GM21390 (cell line): ENCODE data around the gene CD72.
"Not testable (repeated sequence)": the region's sequence is repeated elsewhere in the genome, so short reads cannot be mapped to it uniquely, and the experiment has no call there.

Experiments used
- ATAC-seq: cut with Tn5 transposase; IDR thresholded peaks from one replicate; pipeline ENCODE4 v1.9.1; 2021; ENCODE audit not compliant: unreplicated experiment

CD72 gene

DNA sequence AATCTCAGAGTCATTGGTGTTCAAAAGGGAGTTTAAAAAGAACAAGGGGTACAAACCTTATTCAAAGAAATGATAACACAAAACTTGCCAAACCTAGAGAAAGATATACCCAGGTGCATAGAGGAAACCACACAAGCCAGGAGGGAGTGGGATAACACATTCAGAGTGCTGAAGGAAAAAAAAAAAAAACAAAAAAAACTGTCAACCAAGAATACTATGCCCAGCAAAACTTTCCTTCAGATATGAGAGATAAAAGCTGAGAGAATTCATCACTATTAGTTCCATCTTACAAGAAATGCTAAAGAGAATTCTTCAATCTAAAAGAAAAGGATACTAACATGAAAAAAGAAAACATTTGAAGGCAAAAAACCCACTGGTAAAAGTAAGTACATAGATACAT lies 24.6 kb downstream of the CD72 start:
- ATAC-seq, result no peak

DNA sequence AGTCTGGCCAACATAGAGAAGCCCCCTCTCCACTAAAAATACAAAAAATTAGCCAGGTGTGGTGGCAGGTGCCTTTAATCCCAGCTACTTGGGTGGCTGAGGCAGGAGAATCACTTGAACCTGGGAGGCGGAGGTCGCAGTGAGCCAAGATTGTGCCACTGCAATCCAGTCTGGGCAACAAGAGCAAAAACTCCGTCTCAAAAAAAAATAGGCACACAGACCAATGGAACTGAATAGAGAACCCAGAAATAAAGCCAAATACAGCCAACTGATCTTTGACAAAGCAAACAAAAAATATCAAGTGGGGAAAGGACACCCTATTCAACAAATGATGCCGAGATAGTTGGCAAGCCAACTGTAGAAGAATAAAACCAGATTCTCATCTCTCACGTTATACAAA lies 29.7 kb downstream of the CD72 start:
- ATAC-seq, result not testable (repeated sequence)

DNA sequence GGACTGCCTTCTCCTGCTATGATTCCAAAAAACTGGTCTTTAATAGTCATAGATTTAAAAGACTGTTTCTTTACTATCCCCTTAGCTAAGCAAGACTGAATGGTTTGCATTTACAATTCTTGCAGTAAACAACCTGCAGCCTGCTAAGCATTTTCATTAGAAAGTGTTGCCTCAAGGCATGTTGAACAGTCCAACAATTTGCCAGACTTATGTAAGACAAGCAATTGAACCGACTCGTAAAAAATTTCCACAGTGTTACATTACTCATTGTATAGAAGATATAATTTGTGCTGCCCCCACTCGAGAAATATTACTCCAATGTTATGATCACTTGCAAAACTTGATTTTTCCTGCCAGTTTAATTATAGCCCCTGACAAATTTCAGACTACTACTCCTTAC lies 33.5 kb downstream of the CD72 start:
- ATAC-seq, result not testable (repeated sequence)

DNA sequence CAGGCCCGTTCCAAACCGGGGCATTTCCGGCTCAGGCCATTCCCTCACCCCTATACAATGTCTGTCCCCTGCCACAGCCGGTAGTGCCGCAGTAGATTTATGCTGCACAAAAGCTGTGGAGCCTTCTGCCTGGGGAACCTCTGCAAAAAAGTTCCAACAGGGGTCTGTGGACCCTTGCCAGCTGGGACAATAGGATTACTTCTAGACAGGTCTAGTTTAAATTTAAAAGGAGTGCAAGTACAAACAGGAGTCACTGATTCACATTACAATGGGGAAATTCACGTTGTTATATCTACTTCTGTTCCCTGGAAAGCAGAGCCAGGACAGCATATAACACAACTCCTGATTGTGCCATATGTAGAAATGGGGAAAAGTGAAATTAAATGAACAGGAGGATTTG lies 34.7 kb downstream of the CD72 start:
- not testable (repeated sequence) for ATAC-seq

DNA sequence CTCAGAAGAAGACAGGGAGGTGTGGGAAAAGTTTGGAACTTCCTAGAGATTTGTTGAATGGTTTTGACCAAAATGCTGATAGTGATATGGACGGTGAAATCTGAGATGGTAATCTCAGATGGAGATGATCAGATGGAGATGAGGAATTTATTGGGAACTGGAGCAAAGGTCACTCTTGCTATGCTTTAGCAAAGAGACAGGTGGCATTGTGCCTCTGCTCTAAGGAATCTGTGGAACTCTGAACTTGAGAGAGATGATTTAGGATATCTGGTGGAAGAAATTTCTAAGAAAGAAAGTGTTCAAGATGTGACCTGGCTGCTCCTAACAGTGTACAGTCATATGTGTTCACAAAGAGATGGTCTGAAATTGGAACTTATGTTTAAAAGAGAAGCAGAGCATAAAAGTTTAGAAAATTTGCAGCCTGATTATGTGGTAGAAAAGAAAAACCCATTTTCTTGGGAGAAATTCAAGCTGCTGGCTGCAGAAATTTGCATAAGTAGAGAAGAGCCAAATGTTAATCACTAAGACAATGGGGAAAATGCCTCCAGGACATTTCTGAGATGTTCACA lies 38.5 kb downstream of the CD72 start:
- not testable (repeated sequence) for ATAC-seq

DNA sequence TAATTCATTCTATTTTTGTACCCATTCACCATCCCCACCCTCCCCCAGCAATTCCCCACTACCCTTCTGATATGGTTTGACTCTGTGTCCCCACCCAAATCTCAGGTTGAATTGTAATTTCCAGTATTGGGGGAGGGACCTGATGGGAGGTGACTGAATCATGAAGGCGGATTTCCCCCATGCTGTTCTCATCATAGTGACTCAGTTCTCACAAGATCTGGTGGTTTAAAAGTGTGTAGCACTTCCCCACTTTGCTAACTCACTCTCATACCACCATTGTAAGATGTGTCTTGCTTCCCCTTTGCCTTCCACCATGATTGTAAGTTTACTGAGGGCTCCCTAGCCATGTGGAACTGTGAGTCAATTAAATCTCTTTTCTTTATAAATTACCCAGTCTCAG lies 39.1 kb downstream of the CD72 start:
- no peak for ATAC-seq

DNA sequence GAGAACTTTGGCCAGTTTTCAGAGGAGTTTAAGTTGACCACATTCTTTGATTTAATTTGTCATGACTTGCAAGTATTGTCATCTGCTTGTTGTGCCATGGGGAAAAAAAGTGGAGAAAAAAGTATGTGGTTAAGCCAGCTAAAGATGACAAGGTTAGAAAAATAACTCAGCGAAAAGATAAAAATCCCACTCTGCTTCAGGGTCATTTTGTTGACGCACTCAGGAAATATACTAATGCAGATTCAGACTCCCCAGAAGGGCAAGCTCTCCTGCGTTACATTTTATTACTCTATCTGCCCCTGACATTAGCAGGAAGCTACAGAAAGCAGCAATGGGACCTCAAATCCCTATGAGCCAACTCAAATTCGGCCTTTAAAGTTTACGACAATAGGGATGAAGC lies 40.7 kb downstream of the CD72 start:
- no peak for ATAC-seq

DNA sequence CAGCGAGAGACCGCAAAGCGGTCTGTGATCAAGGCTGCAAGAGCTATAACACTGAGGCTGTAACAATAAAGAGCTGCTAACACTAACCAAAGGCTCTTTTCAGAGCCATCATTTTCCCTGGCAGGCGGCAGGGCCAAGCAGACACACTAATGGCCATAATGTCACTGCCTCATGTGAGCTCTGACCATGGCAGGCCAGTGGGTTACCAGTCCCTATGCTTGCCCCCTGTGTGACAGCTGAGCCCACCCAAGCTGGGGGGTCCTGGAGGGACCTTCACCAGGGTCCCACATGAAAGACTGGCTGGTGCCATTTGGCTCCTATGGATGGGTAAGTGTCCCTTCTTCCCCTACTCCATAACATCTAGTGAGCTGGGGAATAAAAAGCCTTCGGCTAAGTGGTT lies 42.7 kb downstream of the CD72 start:
- no peak for ATAC-seq

DNA sequence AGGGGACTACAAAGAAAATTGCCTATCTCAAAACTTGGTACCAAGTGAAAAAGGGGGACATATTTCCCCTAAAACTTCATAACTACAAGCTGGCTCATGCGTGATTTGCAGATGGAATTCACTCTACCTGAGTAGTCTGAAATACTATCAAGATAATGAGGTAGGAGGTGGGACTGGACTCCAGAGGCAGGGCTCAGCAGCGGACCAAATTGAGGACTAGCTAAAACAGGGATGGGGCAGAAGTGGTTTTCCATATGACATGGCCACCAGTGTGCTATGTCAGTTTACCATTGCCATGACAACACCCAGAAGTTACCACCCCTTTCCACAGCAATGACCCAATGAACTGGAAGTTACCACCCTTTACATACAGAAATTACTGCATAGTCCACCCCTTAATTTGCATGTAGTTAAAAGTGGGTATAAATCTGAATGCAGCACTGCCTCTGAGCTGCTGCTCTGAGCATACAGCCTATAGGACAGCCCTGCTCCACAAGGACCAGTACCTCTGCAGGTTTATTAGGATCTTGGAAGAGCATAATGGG lies 43.6 kb downstream of the CD72 start:
- ATAC-seq, result no peak

DNA sequence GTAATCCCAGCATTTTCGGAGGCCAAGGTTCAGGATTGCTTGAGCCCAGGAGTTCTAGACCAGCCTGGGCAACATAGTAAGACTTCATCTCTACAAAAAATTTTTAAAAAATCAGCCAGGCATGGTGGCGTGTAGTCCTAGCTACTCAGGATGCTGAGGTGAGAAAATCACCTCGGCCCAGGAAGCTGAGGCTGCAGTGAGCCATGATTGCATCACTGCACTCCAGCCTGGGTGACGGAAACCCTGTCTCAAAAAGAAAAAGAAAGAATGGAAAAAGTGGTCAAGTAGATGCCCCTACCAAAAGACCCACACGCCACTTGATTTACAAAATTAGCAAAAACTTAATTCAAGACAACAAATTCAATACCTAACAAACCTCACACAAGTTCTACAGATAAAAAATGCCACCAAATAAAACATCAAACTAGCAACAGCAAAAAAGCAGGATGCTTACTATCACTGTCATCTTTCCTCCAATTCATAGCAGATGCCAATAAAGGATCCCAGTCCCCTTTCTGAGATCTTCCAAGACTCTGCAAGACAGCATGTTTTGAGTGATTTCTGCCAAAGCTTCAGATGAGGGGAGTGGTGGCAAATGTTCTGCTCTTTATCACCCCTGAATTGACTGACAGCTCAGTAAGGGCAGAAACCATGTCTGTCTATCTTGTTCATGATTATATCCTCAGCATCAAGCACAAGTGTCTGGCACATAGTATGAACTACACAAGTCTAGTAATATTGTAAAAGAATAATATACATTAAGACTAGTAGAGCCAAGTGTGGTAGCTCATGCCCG lies 47.3 kb downstream of the CD72 start:
- ATAC-seq, result no peak

DNA sequence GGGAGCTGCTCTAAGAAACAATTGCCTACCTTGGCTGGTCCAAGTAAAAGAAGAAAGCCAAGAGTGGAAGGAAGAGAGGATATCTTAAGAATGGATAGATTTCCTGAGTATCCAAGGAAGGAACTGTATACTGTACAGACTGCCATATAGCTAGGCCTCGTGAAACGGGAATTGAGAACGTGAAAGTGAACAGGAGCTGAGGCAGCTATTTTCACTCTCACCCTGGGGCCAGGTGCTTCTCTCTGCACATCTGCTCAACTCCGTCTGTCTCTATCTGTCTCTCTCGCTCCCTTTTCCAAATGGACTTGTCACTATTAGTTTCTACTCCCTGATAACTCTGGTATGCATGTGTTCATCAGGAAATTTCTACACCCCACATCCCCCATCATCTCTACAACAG lies 49.0 kb downstream of the CD72 start:
- no peak for ATAC-seq

DNA sequence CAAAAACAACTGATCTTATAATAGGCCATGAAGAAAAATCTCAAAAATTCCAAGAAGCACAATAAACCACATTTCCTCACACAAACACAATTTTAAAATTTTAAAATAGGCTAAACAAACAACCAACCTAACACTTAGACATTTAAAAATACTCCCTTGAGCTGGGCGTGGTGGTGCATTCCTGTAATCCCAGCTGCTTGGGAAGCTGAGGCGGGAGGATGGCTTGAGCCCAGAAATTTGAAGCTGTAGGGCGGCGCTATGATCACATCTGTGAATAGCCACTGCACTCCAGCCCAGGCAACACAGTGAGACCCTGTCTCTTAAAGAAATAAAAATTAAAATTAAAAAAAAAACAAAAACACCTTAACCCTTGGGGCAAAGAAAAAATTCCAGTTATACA lies 50.0 kb downstream of the CD72 start:
- ATAC-seq, result no peak

DNA sequence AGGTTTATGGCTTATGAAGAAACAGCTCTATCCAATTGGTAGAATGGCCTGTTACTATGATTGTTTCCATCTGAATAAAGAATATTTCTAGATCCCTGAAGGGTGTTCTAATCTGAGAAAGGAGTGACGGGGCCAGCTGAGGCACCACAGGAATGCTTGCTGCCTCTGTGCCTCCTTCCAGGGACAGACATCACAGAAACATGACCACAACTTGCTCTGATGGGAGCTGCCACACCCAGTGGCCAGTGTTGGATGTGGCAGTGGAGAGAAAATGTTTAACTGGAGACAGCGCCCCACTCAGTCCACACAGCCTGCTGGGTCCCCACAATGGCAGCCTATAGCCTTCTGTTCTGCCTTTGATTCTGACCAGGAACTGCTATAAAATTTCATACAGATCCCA lies 51.8 kb downstream of the CD72 start:
- no peak for ATAC-seq

DNA sequence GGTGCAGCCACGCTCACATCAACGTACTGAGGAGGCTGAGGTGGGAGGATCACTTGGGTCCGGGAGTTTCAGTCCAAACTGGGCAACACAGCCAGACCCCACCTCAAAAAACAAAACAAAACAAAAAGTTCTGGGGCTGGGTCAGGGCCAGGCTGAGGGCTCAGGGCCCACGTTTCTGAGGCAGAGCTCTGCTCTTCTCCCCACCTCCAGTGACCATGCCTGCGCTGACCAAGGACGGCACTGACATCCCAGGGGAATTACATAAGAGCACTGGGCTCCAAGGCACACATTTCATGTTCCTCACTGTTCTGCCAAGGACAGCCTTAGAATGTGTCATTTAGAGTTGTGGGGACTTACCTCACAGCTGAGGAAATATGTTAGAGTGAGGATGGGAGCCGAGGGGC lies 53.6 kb downstream of the CD72 start:
- no peak for ATAC-seq

DNA sequence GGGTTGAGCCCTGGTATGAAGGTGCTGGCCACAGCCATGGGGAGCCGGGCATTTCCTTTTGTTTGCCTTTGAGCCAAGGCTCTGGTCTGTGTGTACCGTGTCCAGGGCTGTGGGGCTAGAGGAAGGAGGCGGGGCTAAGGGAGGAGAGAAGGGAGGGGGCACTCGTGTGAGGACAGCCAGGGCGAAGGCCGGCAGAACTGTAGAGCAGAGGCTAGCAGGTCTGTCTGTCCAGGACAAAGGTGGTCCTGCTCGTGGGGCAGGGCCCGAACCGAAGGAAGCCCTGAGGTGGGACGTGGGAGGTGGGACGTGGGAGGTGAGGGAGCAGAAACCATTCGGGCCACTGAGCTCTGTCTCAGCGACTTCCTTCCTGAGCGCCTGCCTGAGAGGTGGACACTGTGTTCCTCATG lies 54.4 kb downstream of the CD72 start:
- no peak for ATAC-seq

DNA sequence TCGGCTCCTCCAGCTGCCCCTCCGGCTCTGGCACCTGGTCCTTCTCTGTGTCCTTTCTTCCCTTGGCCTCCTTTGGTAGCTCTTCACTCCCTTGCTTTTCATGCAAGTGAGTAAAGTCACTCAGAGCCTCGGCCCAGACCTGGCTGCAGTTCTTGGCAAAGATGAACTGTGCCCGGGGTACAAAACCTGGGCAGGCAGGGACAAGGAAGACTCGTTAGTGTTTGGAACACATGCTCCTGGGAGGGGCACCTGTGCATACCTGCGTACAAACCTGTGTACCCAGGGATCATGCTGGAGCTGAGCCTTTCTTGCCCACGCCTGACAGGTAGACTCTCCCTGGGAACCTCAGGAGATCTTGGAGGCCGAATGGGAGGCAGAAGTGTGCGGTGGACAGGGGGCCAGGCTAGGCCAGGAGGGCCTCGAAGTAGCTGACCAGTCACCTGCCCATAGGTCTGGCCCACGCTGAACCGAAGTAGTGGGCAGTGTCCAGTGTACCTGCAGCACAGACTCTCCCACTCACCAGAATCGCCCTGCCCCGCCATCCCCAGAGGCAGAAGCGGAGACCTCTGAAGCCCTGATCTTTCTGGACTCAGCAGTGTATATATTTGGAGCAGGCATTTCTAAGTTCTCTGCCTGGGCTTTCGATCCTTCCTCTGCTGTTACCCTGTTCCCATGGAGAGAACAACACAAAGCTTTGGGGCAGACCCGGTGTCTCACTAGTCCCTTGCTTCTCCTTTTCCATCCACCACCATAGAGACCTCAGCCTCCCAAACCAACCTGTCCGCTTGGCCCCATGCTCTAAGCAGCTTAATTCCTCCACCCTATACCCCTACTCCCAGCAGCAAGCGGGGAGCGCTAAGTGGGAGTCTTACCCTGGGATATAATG lies 55.1 kb downstream of the CD72 start:
- ATAC-seq, result no peak

DNA sequence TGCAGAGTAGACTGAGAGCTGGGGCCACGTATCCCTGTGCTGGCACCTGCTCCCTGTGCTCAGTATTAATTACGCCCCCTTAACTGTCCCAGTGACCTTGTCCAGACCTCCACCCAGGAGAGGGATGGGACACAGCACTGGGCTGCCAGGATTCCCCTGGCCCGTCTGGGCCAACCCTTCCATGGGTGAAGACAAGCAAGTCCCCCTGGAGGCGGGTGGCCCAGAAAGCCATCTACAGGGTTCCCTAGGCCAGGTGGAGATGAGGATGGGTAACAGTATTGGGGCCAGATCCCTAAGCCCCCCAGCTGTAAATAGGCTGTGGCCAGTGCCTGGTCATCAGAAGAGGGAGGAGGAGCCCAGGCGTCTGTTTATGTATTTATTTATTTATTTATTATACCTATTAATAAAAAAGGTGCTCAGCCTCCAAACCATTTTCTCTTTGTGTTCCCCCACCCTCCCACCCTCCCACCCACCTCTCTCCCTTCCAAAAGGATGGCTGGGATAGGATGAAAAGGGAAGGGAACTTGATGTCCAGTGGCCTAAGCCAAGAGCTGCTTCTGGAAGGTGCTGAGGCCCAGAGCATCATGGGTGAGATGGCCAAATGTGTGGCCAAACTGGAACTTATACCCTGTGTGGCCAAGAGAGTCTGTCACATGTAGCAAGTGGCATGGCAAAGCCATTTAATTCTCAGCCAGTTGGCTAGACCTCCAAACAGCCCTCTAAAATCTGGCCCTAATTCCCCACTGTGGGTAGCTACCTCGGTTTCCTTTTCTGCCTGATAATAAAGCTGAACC lies 56.5 kb downstream of the CD72 start:
- ATAC-seq, result no peak

DNA sequence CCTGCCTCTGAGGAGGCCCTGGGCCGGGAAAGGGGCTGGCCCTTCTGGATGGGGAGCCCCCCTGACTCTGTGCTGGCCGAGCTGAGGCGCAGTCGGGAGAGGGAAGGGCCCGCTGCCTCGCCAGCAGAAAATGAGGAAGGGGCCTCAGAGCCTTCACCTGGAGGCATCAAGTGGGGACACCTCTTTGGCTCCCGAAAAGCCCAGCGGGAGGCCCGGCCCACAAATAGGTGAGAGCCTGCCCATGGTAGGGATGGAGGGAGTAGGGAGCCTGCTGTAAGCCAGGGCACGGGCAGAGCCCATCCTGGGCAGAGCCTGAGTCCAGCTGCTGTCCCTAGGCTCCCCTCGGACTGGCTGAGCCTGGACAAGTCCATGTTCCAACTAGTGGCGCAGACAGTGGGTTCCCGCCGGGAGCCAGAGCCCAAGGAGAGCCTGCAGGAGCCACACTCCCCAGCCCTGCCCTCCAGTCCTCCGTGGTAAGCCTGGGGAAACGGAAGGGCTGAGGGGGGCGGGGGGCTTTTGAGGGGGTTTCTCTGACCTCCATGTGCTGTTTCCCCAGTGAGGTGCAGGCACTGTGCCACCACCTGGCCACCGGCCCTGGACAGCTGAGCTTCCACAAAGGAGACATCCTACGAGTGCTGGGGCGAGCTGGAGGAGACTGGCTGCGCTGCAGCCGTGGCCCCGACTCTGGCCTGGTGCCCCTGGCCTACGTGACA lies 57.4 kb downstream of the CD72 start:
- no peak for ATAC-seq
